MCF 10A (cell line): ENCODE data around the gene ORC4. TPM values are rescaled to one million over a fixed set of nuclear protein-coding genes. Genes with fewer than 3 reads are reported as not detected.
"Not testable (repeated sequence)": the region's sequence is repeated elsewhere in the genome, so short reads cannot be mapped to it uniquely, and the experiment has no call there.

Experiments used
- BruUV-seq: library from RNA; stranded (reverse); fragments of 400-500 nt; replicated peaks from 2 replicates; lab custom pipeline; 2021; lab: Mats Ljungman, UMichigan
- CTCF ChIA-PET: fragments of 300-600 bp; sonication (Branson Sonifier 250); formaldehyde crosslinking; extraction: SDS; loops from one replicate; lab custom pipeline; 2021; ENCODE audit warnings: antibody characterized with exemption, inconsistent platforms; lab: Yijun Ruan, JAX
- POLR2A ChIA-PET: fragments of 300-600, 350-650 bp; sonication (Branson Sonifier 250); formaldehyde crosslinking; extraction: SDS; loops from one replicate; lab custom pipeline; 2020; ENCODE audit warnings: antibody characterized with exemption, inconsistent platforms; lab: Yijun Ruan, JAX
- DNase-seq: peaks from one replicate; pipeline ENCODE4 v3.0.0-alpha.2; 2018; ENCODE audit not compliant: unreplicated experiment
- H3K27ac Mint-ChIP-seq: one replicate; pipeline ENCODE4 v1.8.0; 2022; ENCODE audit warnings: mild to moderate bottlenecking, low read depth, mixed read lengths; ENCODE audit not compliant: unreplicated experiment
- H3K27me3 Mint-ChIP-seq: one replicate; pipeline ENCODE4 v1.8.0; 2022; ENCODE audit warnings: mixed read lengths; ENCODE audit not compliant: insufficient read depth, unreplicated experiment
- H3K36me3 Mint-ChIP-seq: one replicate; pipeline ENCODE4 v1.8.0; 2022; ENCODE audit warnings: mild to moderate bottlenecking, moderate library complexity, mixed read lengths; ENCODE audit not compliant: insufficient read depth, unreplicated experiment
- H3K4me1 Mint-ChIP-seq: one replicate; pipeline ENCODE4 v1.8.0; 2022; ENCODE audit warnings: mixed read lengths; ENCODE audit not compliant: insufficient read depth, unreplicated experiment
- H3K4me3 Mint-ChIP-seq: one replicate; pipeline ENCODE4 v1.8.0; 2022; ENCODE audit warnings: mild to moderate bottlenecking, moderate library complexity, mixed read lengths; ENCODE audit not compliant: unreplicated experiment
- H3K9me3 Mint-ChIP-seq: one replicate; pipeline ENCODE4 v1.8.0; 2022; ENCODE audit warnings: mixed read lengths; ENCODE audit not compliant: unreplicated experiment
- CTCF ChIP-seq: fragments of 200-600 bp; IDR thresholded peaks from one replicate; pipeline ENCODE4 v1.8.0; 2022; ENCODE audit warnings: antibody characterized with exemption, mild to moderate bottlenecking; ENCODE audit not compliant: unreplicated experiment
- intact Hi-C: fragments of 100-400 bp; cut with micrococcal nuclease; formaldehyde crosslinking; loops from 2 replicates; pipeline ENCODE4 v1.14.1; 2022
- total RNA-seq: library from RNA; stranded (reverse); gene quantifications from 2 replicates; pipeline ENCODE4 v1.2.3, GENCODE V29; 2022

Gene ORC4
- total RNA-seq, 1 experiment from 2014 or later = 53.3 TPM

GRCh38 chr2:148000095-148000494 lies 20.4 kb downstream of the ORC4 start:
- intact Hi-C loops = no loop called here
- DNase-seq = no peak
- ChIA-PET POLR2A (interaction anchor here (0.6 to 1.9 kb wide), 2 partner anchors 21 to 28 kb away, joined by 3 to 7 read pairs; partner anchors contain the start of genes MBD5 and ORC4), CTCF (interaction anchor here (0.6 kb wide), 2 partner anchors 21 to 482 kb away, joined by 3 to 7 read pairs; no protein-coding TSS in a partner anchor)
- no peaks in the 10 kb centered on the region for H3K27me3 Mint-ChIP-seq
- no peak for TF ChIP-seq CTCF
- no peak overlapping the region for H3K4me3 Mint-ChIP-seq
- peaks cover 10% of the 10 kb centered on the region for H3K36me3 Mint-ChIP-seq
- H3K9me3 Mint-ChIP-seq = peaks cover 29% of the 10 kb centered on the region
- H3K27ac Mint-ChIP-seq = no peak overlapping the region
- BruUV-seq = no TSS peak
- peaks cover 6% of the 10 kb centered on the region for H3K4me1 Mint-ChIP-seq

DNA sequence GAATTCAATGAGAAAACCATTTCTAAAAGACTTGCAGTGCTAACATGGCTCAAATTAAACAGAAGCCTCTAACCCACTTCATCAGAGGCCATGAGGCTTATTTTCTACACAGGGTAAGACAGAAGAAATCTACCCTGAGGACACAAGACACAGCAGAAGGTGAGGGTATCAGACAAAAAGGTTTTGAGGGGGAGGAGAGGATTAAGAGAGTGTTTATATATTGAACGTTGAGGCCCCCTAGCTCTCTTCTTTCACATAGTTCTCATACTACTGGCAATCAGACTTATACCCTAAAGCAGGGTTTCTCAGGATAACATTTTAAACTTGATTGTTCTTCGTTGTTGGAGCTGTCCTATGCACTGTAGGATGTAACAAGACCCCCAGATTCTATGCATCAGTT lies 21.4 kb downstream of the ORC4 start:
- intact Hi-C loops = no loop called here
- DNase-seq = no peak
- Mint-ChIP-seq H3K27ac (no peak overlapping the region), H3K4me3 (no peak overlapping the region), H3K27me3 (no peaks in the 10 kb centered on the region), H3K4me1 (peaks cover 6% of the 10 kb centered on the region), H3K9me3 (peaks cover 26% of the 10 kb centered on the region), H3K36me3 (peaks cover 11% of the 10 kb centered on the region)
- BruUV-seq = no TSS peak
- no peak for TF ChIP-seq CTCF
- POLR2A ChIA-PET = interaction anchor here (1.6 to 1.9 kb wide), 2 partner anchors 9 to 22 kb away, joined by 7 read pairs; partner anchors contain the start of genes MBD5 and ORC4
- CTCF ChIA-PET = interaction anchor here (0.6 to 1.3 kb wide), 4 partner anchors 9 to 1553 kb away, joined by 3 to 4 read pairs (median 4); no protein-coding TSS in a partner anchor

GRCh38 chr2:147998203-147998602 lies 22.3 kb downstream of the ORC4 start:
- intact Hi-C loops = no loop called here
- ChIA-PET CTCF (interaction anchor here (0.8 to 1.3 kb wide), 2 partner anchors 8 to 10 kb away, joined by 4 to 5 read pairs; no protein-coding TSS in a partner anchor), POLR2A (interaction anchor here (1.6 kb wide), 1 partner anchor 8 kb away, joined by 7 read pairs; no protein-coding TSS in a partner anchor)
- Mint-ChIP-seq H3K9me3 (peaks cover 18% of the 10 kb centered on the region), H3K27ac (no peak overlapping the region), H3K4me3 (no peak overlapping the region), H3K27me3 (no peaks in the 10 kb centered on the region), H3K36me3 (peaks cover 7% of the 10 kb centered on the region), H3K4me1 (peaks cover 6% of the 10 kb centered on the region)
- no TSS peak for BruUV-seq
- TF ChIP-seq CTCF = no peak
- no peak for DNase-seq

- intact Hi-C loops = no loop called here
- CTCF ChIA-PET = no interaction called here
- Mint-ChIP-seq H3K4me3 (no peak overlapping the region), H3K9me3 (peaks cover 5% of the 10 kb centered on the region), H3K27me3 (no peaks in the 10 kb centered on the region), H3K36me3 (peaks cover 7% of the 10 kb centered on the region), H3K4me1 (peaks cover 6% of the 10 kb centered on the region), H3K27ac (no peak overlapping the region)
- BruUV-seq = no TSS peak
- POLR2A ChIA-PET = no interaction called here
- DNase-seq = no peak
- no peak for TF ChIP-seq CTCF
Observed at GRCh38 chr2:147996828-147997227, 23.7 kb downstream of the ORC4 start.

DNA sequence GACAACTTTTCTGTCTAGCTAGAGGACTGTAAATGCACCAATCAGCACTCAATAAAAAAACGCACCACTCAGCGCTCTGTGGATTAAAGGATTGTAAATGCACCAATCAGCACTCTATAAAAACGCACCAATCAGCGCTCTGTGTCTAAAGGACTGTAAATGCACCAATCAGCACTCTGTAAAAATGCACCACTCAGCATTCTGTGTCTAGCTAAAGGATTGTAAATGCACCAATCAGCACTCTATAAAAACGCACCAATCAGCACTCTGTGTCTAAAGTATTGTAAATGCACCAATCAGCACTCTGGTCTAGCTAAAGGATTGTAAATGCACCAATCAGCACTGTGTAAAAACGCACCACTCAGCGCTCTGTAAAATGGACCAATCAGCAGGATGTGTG lies 25.6 kb downstream of the ORC4 start:
- POLR2A ChIA-PET, H3K27ac Mint-ChIP-seq, H3K27me3 Mint-ChIP-seq, DNase-seq, H3K36me3 Mint-ChIP-seq, H3K9me3 Mint-ChIP-seq, H3K4me1 Mint-ChIP-seq, H3K4me3 Mint-ChIP-seq, intact Hi-C loops, BruUV-seq: not testable (repeated sequence)
- CTCF ChIA-PET = interaction anchor here (0.7 kb wide), 2 partner anchors 9 to 85 kb away, joined by 4 to 5 read pairs; no protein-coding TSS in a partner anchor
